Endodermal cell (in vitro differentiated cells): Measurements from ENCODE around the gene SLC38A10. TPM values are rescaled to one million over a fixed set of nuclear protein-coding genes. Genes with fewer than 3 reads are reported as not detected.

ENCODE experiments used
- DNase-seq: peaks from one replicate; pipeline ENCODE4 v3.0.0-alpha.2; 2017
- H3K27ac ChIP-seq: 2 replicates; pipeline ENCODE4 v1.5.1; 2013; ENCODE audit warnings: mild to moderate bottlenecking, low read depth, low read length, moderate library complexity
- H3K27me3 ChIP-seq: 2 replicates; pipeline ENCODE4 v1.6.1; 2013; ENCODE audit warnings: mild to moderate bottlenecking, low read length, moderate library complexity; ENCODE audit not compliant: insufficient read depth, control insufficient read depth, poor library complexity, severe bottlenecking
- H3K36me3 ChIP-seq: 2 replicates; pipeline ENCODE4 v1.7.0; 2013; ENCODE audit warnings: mild to moderate bottlenecking, low read length, moderate library complexity; ENCODE audit not compliant: control insufficient read depth, insufficient read depth
- H3K4me1 ChIP-seq: one replicate; pipeline ENCODE4 v1.7.0; 2013; ENCODE audit warnings: low read length; ENCODE audit not compliant: control insufficient read depth, insufficient read depth
- H3K4me3 ChIP-seq: 2 replicates; pipeline ENCODE4 v1.5.1; 2013; ENCODE audit warnings: mild to moderate bottlenecking, low read length, moderate library complexity
- H3K9ac ChIP-seq: 2 replicates; pipeline ENCODE4 v1.6.1; 2013; ENCODE audit warnings: mild to moderate bottlenecking, low read length, moderate library complexity; ENCODE audit not compliant: poor library complexity, severe bottlenecking; ENCODE audit errors: extremely low read depth
- H3K9me3 ChIP-seq: 2 replicates; pipeline ENCODE4 v1.6.1; 2013; ENCODE audit warnings: mild to moderate bottlenecking, low read length, moderate library complexity; ENCODE audit not compliant: control insufficient read depth
- H3K27ac Mint-ChIP-seq: 2 replicates; pipeline ENCODE4 v1.8.0; 2020; ENCODE audit warnings: mixed read lengths
- H3K27me3 Mint-ChIP-seq: 2 replicates; pipeline ENCODE4 v1.8.0; 2021; ENCODE audit warnings: mild to moderate bottlenecking, mixed read lengths; ENCODE audit not compliant: insufficient read depth
- H3K36me3 Mint-ChIP-seq: 2 replicates; pipeline ENCODE4 v1.8.0; 2020; ENCODE audit warnings: low read depth, mixed read lengths
- H3K4me1 Mint-ChIP-seq: 2 replicates; pipeline ENCODE4 v1.8.0; 2020; ENCODE audit warnings: mixed read lengths
- H3K4me3 Mint-ChIP-seq: 2 replicates; pipeline ENCODE4 v1.8.0; 2020; ENCODE audit warnings: mild to moderate bottlenecking, moderate library complexity, mixed read lengths
- H3K9me3 Mint-ChIP-seq: 2 replicates; pipeline ENCODE4 v1.8.0; 2020; ENCODE audit warnings: mild to moderate bottlenecking, mixed read lengths
- CTCF ChIP-seq: fragments of 200-600 bp; sonication (generic); conservative IDR thresholded peaks from 2 replicates; pipeline ENCODE4 v1.5.0; 2021; ENCODE audit warnings: antibody characterized with exemption, mild to moderate bottlenecking
- WGBS, 2 experiments: methylation state at CpG; one replicate each; pipeline versions ENCODE4 v1.1.5 to v1.1.7; 2013; ENCODE audit warnings: missing lambda C conversion rate in 2 of 2, mixed read lengths in 1 of 2; ENCODE audit not compliant: insufficient coverage in 1 of 2, insufficient read length in 1 of 2; 5-methylcytosine and 5-hydroxymethylcytosine counted together
- total RNA-seq, 2 donors: library from RNA; stranded (reverse); fragmentation: NEBNext Ultra II Directional in 1 of 2; extraction: Animal tissue kit (Norgen Biotek cat#: 25700) in 1 of 2; gene quantifications; 2 replicates in 1 of 2; 3 replicates in 1 of 2; pipeline ENCODE4 v1.2.1, GENCODE V29; 2021

Gene SLC38A10
- total RNA-seq, 2 donors from 2014 or later: 60.2 to 90.3 TPM

GRCh38 chr17:81204578-81204977 is 90.5 kb downstream of the SLC38A10 start:
- no peaks in the 10 kb centered on the region for H3K9me3 ChIP-seq
- no peak overlapping the region for H3K27ac ChIP-seq
- no peaks in the 10 kb centered on the region for H3K9me3 Mint-ChIP-seq
- TF ChIP-seq CTCF: no peak
- H3K27me3 Mint-ChIP-seq: no peaks in the 10 kb centered on the region
- no peaks in the 10 kb centered on the region for H3K4me1 Mint-ChIP-seq
- H3K9ac ChIP-seq: no peak overlapping the region
- WGBS, 2 experiments: 84 to 86% methylated on average over 8 to 10 of the region's 10 CpGs
- H3K36me3 Mint-ChIP-seq: peaks cover 18% of the 10 kb centered on the region
- no peak overlapping the region for H3K4me3 ChIP-seq
- H3K36me3 ChIP-seq: peaks cover 3% of the 10 kb centered on the region
- no peak for DNase-seq
- H3K27ac Mint-ChIP-seq: no peak overlapping the region
- no peaks in the 10 kb centered on the region for H3K4me1 ChIP-seq
- no peaks in the 10 kb centered on the region for H3K27me3 ChIP-seq
- H3K4me3 Mint-ChIP-seq: no peak overlapping the region

GRCh38 chr17:81203136-81203535 is 92.0 kb downstream of the SLC38A10 start:
- Histone ChIP-seq H3K27ac (no peak overlapping the region), H3K4me3 (no peak overlapping the region), H3K4me1 (no peaks in the 10 kb centered on the region), H3K27me3 (no peaks in the 10 kb centered on the region), H3K9me3 (no peaks in the 10 kb centered on the region), H3K36me3 (peaks cover 3% of the 10 kb centered on the region), H3K9ac (no peak overlapping the region)
- Mint-ChIP-seq H3K27me3 (no peaks in the 10 kb centered on the region), H3K9me3 (no peaks in the 10 kb centered on the region), H3K4me1 (no peaks in the 10 kb centered on the region), H3K27ac (no peak overlapping the region), H3K36me3 (peaks cover 16% of the 10 kb centered on the region), H3K4me3 (no peak overlapping the region)
- WGBS, 2 experiments: 96 to 97% methylated on average over 18 to 20 of the region's 20 CpGs
- no peak for DNase-seq
- TF ChIP-seq CTCF: no peak

GRCh38 chr17:81202318-81202717 is 92.8 kb downstream of the SLC38A10 start:
- Histone ChIP-seq H3K9ac (no peak overlapping the region), H3K4me3 (no peak overlapping the region), H3K36me3 (peaks cover 3% of the 10 kb centered on the region), H3K27me3 (no peaks in the 10 kb centered on the region), H3K9me3 (no peaks in the 10 kb centered on the region), H3K4me1 (no peaks in the 10 kb centered on the region), H3K27ac (no peak overlapping the region)
- 96 to 100% methylated on average over 5 to 10 of the region's 10 CpGs for WGBS, 2 experiments
- H3K27ac Mint-ChIP-seq: no peak overlapping the region
- TF ChIP-seq CTCF: no peak
- no peak for DNase-seq
- no peaks in the 10 kb centered on the region for H3K9me3 Mint-ChIP-seq
- H3K4me1 Mint-ChIP-seq: no peaks in the 10 kb centered on the region
- H3K36me3 Mint-ChIP-seq: peaks cover 19% of the 10 kb centered on the region
- no peaks in the 10 kb centered on the region for H3K27me3 Mint-ChIP-seq
- H3K4me3 Mint-ChIP-seq: no peak overlapping the region
